ENCODE data around the gene TMEM132D.

GRCh38 chr12:129481921-129482320 is 421.9 kb downstream of the TMEM132D start:
- no peak for TF ChIP-seq CTCF (IDR thresholded peaks at IDR 0.05)
- no peak for TF ChIP-seq POLR2A (IDR thresholded peaks at IDR 0.05)
